OCI-LY7 (cell line): ENCODE data around the gene ZYG11B. TPM values are rescaled to one million over a fixed set of nuclear protein-coding genes. Genes with fewer than 3 reads are reported as not detected.

ENCODE experiments used
- BruUV-seq: library from RNA; stranded (reverse); fragments of 400-500 nt; replicated peaks from 2 replicates; lab custom pipeline; 2021; lab: Mats Ljungman, UMichigan
- CTCF ChIA-PET: fragments of 300-600 bp; sonication (Branson Sonifier 250); formaldehyde crosslinking; loops from one replicate; lab custom pipeline; 2022; ENCODE audit warnings: antibody characterized with exemption; ENCODE audit not compliant: unreplicated experiment; lab: Charles Lee
- POLR2A ChIA-PET: fragments of 300-600 bp; sonication (Branson Sonifier 250); formaldehyde crosslinking; loops from one replicate; lab custom pipeline; 2022; ENCODE audit warnings: antibody characterized with exemption; lab: Charles Lee
- DNase-seq: peaks from one replicate; pipeline ENCODE4 v3.0.0-alpha.2; 2015; ENCODE audit warnings: low spot score
- H2AFZ ChIP-seq: fragments of 200-600 bp; sonication (generic), shearing (Covaris generic); 2 replicates; pipeline ENCODE4 v1.6.1; 2014; ENCODE audit warnings: mild to moderate bottlenecking, antibody characterized with exemption, low read length, moderate library complexity
- H3K27ac ChIP-seq: fragments of 200-600 bp; sonication (generic); 2 replicates; pipeline ENCODE4 v1.5.1; 2014; ENCODE audit warnings: mixed run types, low read depth, mild to moderate bottlenecking, moderate library complexity, low read length, inconsistent platforms; ENCODE audit not compliant: poor library complexity, severe bottlenecking
- H3K36me3 ChIP-seq: fragments of 200-600 bp; sonication (generic); 2 replicates; pipeline ENCODE4 v1.6.1; 2014; ENCODE audit warnings: mild to moderate bottlenecking, antibody characterized with exemption, low read length, moderate library complexity, mixed read lengths; ENCODE audit not compliant: insufficient read depth
- H3K4me1 ChIP-seq: fragments of 200-600 bp; sonication (generic); 2 replicates; pipeline ENCODE4 v1.5.1; 2014; ENCODE audit warnings: mild to moderate bottlenecking, low read length; ENCODE audit not compliant: insufficient read depth, poor library complexity, severe bottlenecking
- H3K4me2 ChIP-seq: fragments of 200-600 bp; sonication (generic); 2 replicates; pipeline ENCODE4 v1.6.1; 2014; ENCODE audit warnings: mild to moderate bottlenecking, low read length
- H3K4me3 ChIP-seq: fragments of 200-600 bp; sonication (generic); 2 replicates; pipeline ENCODE4 v1.5.1; 2014; ENCODE audit warnings: mild to moderate bottlenecking, low read depth, low read length; ENCODE audit not compliant: poor library complexity, severe bottlenecking
- H3K79me2 ChIP-seq: fragments of 200-600 bp; sonication (generic); 2 replicates; pipeline ENCODE4 v1.6.1; 2016; ENCODE audit warnings: low read depth, mild to moderate bottlenecking, low read length, moderate library complexity, mixed read lengths; ENCODE audit not compliant: insufficient read depth
- H3K9me2 ChIP-seq: fragments of 200-600 bp; sonication (generic); 2 replicates; pipeline ENCODE4 v1.6.1; 2016; ENCODE audit warnings: mild to moderate bottlenecking, low read length, mixed read lengths; ENCODE audit not compliant: insufficient read depth
- H3K9me3 ChIP-seq: fragments of 200-600 bp; sonication (generic); 2 replicates; pipeline ENCODE4 v1.6.1; 2014; ENCODE audit warnings: mild to moderate bottlenecking, mixed run types, low read length, mixed read lengths
- H4K20me1 ChIP-seq: fragments of 200-600 bp; sonication (generic); 2 replicates; pipeline ENCODE4 v1.6.1; 2014; ENCODE audit warnings: mild to moderate bottlenecking, antibody characterized with exemption, low read length, moderate library complexity, mixed read lengths; ENCODE audit not compliant: insufficient read depth
- CTCF ChIP-seq: fragments of 200-600 bp; sonication (generic); conservative IDR thresholded peaks from 2 replicates; pipeline ENCODE4 v1.5.1; 2014; ENCODE audit warnings: mild to moderate bottlenecking, antibody characterized with exemption, low read length, moderate library complexity, mixed read lengths
- EZH2phosphoT487 ChIP-seq: fragments of 200-600 bp; sonication (generic); IDR thresholded peaks from 2 replicates; pipeline ENCODE4 v1.6.1; 2018; ENCODE audit warnings: low read depth, borderline replicate concordance, mild to moderate bottlenecking, mixed run types, antibody characterized with exemption, low read length, moderate library complexity, mixed read lengths
- intact Hi-C: fragments of 100-400 bp; cut with micrococcal nuclease; formaldehyde crosslinking; loops from one replicate; pipeline ENCODE4 v1.10.0; 2022; ENCODE audit not compliant: unreplicated experiment
- total RNA-seq, 2 experiments: library from RNA; depleted of rRNA in 1 of 2; stranded (reverse); fragments of >200 nt in 1 of 2; shearing (Covaris generic) in 1 of 2; gene quantifications; 2 replicates each; pipeline ENCODE4 v1.2.3, GENCODE V29; 2014 to 2022

The ZYG11B gene
- total RNA-seq, 2 experiments from 2014 or later = 11.2 to 15.9 TPM

- H3K4me2 ChIP-seq = no peak overlapping the region
- POLR2A ChIA-PET = interaction anchor here (0.6 to 2.0 kb wide), 4 partner anchors 16 to 472 kb away, joined by 3 to 7 read pairs (median 5); no protein-coding TSS in a partner anchor
- H3K4me3 ChIP-seq = no peak overlapping the region
- H2AFZ ChIP-seq = no peak overlapping the region
- H3K9me3 ChIP-seq = no peaks in the 10 kb centered on the region
- peaks cover 13% of the 10 kb centered on the region; the same call in 1 of the 2 replicates for H3K79me2 ChIP-seq
- no TSS peak for BruUV-seq
- H3K9me2 ChIP-seq = no peaks in the 10 kb centered on the region
- intact Hi-C loops = no loop called here
- no peak for TF ChIP-seq CTCF
- TF ChIP-seq EZH2phosphoT487 = no peak
- DNase-seq = no peak
- H3K4me1 ChIP-seq = peaks cover 16% of the 10 kb centered on the region
- no peaks in the 10 kb centered on the region for H4K20me1 ChIP-seq
- H3K36me3 ChIP-seq = no peaks in the 10 kb centered on the region
- no peak overlapping the region for H3K27ac ChIP-seq
- CTCF ChIA-PET = interaction anchor here (1.2 kb wide), 1 partner anchor 10 kb away, joined by 4 read pairs; no protein-coding TSS in a partner anchor
Observed at GRCh38 chr1:52723260-52723659, 3.0 kb upstream of the ZYG11B start.

GRCh38 chr1:52725903-52726264 lies 369 bp upstream of the ZYG11B start:
- Histone ChIP-seq H3K9me2 (no peaks in the 10 kb centered on the region), H3K4me2 (peak overlapping the region; percentile 92), H3K36me3 (no peaks in the 10 kb centered on the region), H3K79me2 (peaks cover 13% of the 10 kb centered on the region; the same call in 1 of the 2 replicates), H4K20me1 (no peaks in the 10 kb centered on the region), H3K4me3 (peak overlapping the region; percentile 82), H3K4me1 (peaks cover 16% of the 10 kb centered on the region), H2AFZ (peak overlapping the region; percentile 98), H3K27ac (no peak overlapping the region), H3K9me3 (no peaks in the 10 kb centered on the region)
- ChIA-PET POLR2A (interaction anchor here (0.6 to 1.6 kb wide), 8 partner anchors 12 to 173 kb away, joined by 3 to 7 read pairs (median 3); partner anchors contain the start of genes COA7 and TUT4), CTCF (interaction anchor here (0.7 kb wide), 1 partner anchor 22 kb away, joined by 4 read pairs; no protein-coding TSS in a partner anchor)
- BruUV-seq = no TSS peak
- no peak for DNase-seq
- TF ChIP-seq EZH2phosphoT487 (no peak), CTCF (no peak)
- intact Hi-C loops = loop anchor here (2.0 kb wide), 1 partner anchor 23 kb away; no protein-coding TSS in a partner anchor

GRCh38 chr1:52727114-52727586 lies 897 bp downstream of the ZYG11B start:
- CTCF ChIA-PET = no interaction called here
- Histone ChIP-seq H3K9me3 (no peaks in the 10 kb centered on the region), H3K27ac (no peak overlapping the region), H3K4me2 (peak overlapping the region; percentile 92), H2AFZ (peak overlapping the region; percentile 31; the same call in 1 of the 2 replicates), H3K9me2 (no peaks in the 10 kb centered on the region), H3K79me2 (peaks cover 13% of the 10 kb centered on the region; the same call in 1 of the 2 replicates), H4K20me1 (no peaks in the 10 kb centered on the region), H3K4me1 (peaks cover 16% of the 10 kb centered on the region), H3K4me3 (peak overlapping the region; percentile 82), H3K36me3 (no peaks in the 10 kb centered on the region)
- BruUV-seq = TSS peak; percentile 76
- TF ChIP-seq EZH2phosphoT487 = no peak
- TF ChIP-seq CTCF = no peak
- POLR2A ChIA-PET = interaction anchor here (0.6 to 1.6 kb wide), 8 partner anchors 11 to 1722 kb away, joined by 3 to 8 read pairs (median 4); partner anchors contain the start of gene COA7
- peak; percentile 12 for DNase-seq
- intact Hi-C loops = loop anchor here (2.0 kb wide), 1 partner anchor 24 kb away; no protein-coding TSS in a partner anchor
